Measurements from ENCODE around the gene CD99L2.

DNA sequence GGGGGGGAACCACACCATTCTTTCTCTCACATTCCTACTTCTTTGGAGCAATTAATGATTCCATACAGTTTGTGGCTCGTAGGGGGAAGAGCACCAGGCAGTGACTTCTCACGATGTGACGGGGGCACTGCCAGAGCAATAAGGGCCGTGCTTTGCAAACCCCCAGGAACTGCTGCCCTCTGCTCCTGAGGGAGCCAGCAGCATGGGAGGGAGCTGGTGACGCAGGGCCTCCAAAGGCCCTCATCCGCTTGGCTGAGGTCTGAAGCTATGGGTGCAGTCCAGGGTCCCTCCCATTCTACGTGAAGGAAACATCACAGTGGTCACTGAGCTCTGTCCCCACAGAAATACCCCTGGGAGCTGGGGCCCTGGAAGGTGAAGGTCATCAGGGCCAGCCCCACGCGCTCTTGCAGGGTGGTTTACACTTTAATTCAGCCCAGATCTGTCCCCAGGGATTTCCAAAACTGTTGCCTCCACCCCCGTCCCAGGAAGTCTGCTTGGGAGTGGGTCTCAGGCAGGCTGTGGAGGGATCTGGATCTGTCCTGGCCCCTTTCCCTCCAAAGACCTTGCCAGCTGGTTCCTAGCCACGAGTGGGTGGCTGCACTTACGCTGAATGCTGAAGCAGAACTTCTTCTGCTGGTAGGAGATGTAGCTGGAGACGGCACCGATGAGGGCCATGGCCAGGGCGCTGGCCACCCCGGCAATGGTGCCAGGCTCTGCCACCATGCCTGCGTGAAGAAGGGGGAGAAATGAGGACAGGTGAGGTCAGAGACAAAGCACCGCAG, 122.7 kb downstream of the CD99L2 start:
- TF ChIP-seq, protein P1, sequence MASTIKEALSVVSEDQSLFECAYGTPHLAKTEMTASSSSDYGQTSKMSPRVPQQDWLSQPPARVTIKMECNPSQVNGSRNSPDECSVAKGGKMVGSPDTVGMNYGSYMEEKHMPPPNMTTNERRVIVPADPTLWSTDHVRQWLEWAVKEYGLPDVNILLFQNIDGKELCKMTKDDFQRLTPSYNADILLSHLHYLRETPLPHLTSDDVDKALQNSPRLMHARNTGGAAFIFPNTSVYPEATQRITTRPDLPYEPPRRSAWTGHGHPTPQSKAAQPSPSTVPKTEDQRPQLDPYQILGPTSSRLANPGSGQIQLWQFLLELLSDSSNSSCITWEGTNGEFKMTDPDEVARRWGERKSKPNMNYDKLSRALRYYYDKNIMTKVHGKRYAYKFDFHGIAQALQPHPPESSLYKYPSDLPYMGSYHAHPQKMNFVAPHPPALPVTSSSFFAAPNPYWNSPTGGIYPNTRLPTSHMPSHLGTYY (CRISPR knock-in tag; IDR thresholded peaks at IDR 0.05): no peak
- TF ChIP-seq, protein P2, sequence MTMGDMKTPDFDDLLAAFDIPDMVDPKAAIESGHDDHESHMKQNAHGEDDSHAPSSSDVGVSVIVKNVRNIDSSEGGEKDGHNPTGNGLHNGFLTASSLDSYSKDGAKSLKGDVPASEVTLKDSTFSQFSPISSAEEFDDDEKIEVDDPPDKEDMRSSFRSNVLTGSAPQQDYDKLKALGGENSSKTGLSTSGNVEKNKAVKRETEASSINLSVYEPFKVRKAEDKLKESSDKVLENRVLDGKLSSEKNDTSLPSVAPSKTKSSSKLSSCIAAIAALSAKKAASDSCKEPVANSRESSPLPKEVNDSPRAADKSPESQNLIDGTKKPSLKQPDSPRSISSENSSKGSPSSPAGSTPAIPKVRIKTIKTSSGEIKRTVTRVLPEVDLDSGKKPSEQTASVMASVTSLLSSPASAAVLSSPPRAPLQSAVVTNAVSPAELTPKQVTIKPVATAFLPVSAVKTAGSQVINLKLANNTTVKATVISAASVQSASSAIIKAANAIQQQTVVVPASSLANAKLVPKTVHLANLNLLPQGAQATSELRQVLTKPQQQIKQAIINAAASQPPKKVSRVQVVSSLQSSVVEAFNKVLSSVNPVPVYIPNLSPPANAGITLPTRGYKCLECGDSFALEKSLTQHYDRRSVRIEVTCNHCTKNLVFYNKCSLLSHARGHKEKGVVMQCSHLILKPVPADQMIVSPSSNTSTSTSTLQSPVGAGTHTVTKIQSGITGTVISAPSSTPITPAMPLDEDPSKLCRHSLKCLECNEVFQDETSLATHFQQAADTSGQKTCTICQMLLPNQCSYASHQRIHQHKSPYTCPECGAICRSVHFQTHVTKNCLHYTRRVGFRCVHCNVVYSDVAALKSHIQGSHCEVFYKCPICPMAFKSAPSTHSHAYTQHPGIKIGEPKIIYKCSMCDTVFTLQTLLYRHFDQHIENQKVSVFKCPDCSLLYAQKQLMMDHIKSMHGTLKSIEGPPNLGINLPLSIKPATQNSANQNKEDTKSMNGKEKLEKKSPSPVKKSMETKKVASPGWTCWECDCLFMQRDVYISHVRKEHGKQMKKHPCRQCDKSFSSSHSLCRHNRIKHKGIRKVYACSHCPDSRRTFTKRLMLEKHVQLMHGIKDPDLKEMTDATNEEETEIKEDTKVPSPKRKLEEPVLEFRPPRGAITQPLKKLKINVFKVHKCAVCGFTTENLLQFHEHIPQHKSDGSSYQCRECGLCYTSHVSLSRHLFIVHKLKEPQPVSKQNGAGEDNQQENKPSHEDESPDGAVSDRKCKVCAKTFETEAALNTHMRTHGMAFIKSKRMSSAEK (CRISPR knock-in tag; IDR thresholded peaks at IDR 0.05; ENCODE audit: borderline replicate concordance): no peak
- TF ChIP-seq, protein P3, sequence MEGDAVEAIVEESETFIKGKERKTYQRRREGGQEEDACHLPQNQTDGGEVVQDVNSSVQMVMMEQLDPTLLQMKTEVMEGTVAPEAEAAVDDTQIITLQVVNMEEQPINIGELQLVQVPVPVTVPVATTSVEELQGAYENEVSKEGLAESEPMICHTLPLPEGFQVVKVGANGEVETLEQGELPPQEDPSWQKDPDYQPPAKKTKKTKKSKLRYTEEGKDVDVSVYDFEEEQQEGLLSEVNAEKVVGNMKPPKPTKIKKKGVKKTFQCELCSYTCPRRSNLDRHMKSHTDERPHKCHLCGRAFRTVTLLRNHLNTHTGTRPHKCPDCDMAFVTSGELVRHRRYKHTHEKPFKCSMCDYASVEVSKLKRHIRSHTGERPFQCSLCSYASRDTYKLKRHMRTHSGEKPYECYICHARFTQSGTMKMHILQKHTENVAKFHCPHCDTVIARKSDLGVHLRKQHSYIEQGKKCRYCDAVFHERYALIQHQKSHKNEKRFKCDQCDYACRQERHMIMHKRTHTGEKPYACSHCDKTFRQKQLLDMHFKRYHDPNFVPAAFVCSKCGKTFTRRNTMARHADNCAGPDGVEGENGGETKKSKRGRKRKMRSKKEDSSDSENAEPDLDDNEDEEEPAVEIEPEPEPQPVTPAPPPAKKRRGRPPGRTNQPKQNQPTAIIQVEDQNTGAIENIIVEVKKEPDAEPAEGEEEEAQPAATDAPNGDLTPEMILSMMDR (IDR thresholded peaks at IDR 0.05): no peak
- TF ChIP-seq CREM (CRISPR knock-in tag; IDR thresholded peaks at IDR 0.05) (no peak), TEAD4 (CRISPR knock-in tag; IDR thresholded peaks at IDR 0.05) (no peak), ESRRA (CRISPR knock-in tag; IDR thresholded peaks at IDR 0.05; ENCODE audit: borderline replicate concordance) (no peak)
- TF ChIP-seq, protein P4, sequence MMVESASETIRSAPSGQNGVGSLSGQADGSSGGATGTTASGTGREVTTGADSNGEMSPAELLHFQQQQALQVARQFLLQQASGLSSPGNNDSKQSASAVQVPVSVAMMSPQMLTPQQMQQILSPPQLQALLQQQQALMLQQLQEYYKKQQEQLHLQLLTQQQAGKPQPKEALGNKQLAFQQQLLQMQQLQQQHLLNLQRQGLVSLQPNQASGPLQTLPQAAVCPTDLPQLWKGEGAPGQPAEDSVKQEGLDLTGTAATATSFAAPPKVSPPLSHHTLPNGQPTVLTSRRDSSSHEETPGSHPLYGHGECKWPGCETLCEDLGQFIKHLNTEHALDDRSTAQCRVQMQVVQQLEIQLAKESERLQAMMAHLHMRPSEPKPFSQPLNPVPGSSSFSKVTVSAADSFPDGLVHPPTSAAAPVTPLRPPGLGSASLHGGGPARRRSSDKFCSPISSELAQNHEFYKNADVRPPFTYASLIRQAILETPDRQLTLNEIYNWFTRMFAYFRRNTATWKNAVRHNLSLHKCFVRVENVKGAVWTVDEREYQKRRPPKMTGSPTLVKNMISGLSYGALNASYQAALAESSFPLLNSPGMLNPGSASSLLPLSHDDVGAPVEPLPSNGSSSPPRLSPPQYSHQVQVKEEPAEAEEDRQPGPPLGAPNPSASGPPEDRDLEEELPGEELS (CRISPR knock-in tag; IDR thresholded peaks at IDR 0.05): no peak
- TF ChIP-seq, protein P5, sequence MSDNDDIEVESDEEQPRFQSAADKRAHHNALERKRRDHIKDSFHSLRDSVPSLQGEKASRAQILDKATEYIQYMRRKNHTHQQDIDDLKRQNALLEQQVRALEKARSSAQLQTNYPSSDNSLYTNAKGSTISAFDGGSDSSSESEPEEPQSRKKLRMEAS (CRISPR knock-in tag; IDR thresholded peaks at IDR 0.05): no peak
